Endodermal cell (in vitro differentiated cells): Measurements from ENCODE around the gene UNC5C. TPM values are rescaled to one million over a fixed set of nuclear protein-coding genes. Genes with fewer than 3 reads are reported as not detected.

Experiments used
- DNase-seq: peaks from one replicate; pipeline ENCODE4 v3.0.0-alpha.2; 2017
- H3K27ac ChIP-seq: 2 replicates; pipeline ENCODE4 v1.5.1; 2013; ENCODE audit warnings: mild to moderate bottlenecking, low read depth, low read length, moderate library complexity
- H3K27me3 ChIP-seq: 2 replicates; pipeline ENCODE4 v1.6.1; 2013; ENCODE audit warnings: mild to moderate bottlenecking, low read length, moderate library complexity; ENCODE audit not compliant: insufficient read depth, control insufficient read depth, poor library complexity, severe bottlenecking
- H3K36me3 ChIP-seq: 2 replicates; pipeline ENCODE4 v1.7.0; 2013; ENCODE audit warnings: mild to moderate bottlenecking, low read length, moderate library complexity; ENCODE audit not compliant: control insufficient read depth, insufficient read depth
- H3K4me1 ChIP-seq: one replicate; pipeline ENCODE4 v1.7.0; 2013; ENCODE audit warnings: low read length; ENCODE audit not compliant: control insufficient read depth, insufficient read depth
- H3K4me3 ChIP-seq: 2 replicates; pipeline ENCODE4 v1.5.1; 2013; ENCODE audit warnings: mild to moderate bottlenecking, low read length, moderate library complexity
- H3K9ac ChIP-seq: 2 replicates; pipeline ENCODE4 v1.6.1; 2013; ENCODE audit warnings: mild to moderate bottlenecking, low read length, moderate library complexity; ENCODE audit not compliant: poor library complexity, severe bottlenecking; ENCODE audit errors: extremely low read depth
- H3K9me3 ChIP-seq: 2 replicates; pipeline ENCODE4 v1.6.1; 2013; ENCODE audit warnings: mild to moderate bottlenecking, low read length, moderate library complexity; ENCODE audit not compliant: control insufficient read depth
- H3K27ac Mint-ChIP-seq: 2 replicates; pipeline ENCODE4 v1.8.0; 2020; ENCODE audit warnings: mixed read lengths
- H3K27me3 Mint-ChIP-seq: 2 replicates; pipeline ENCODE4 v1.8.0; 2021; ENCODE audit warnings: mild to moderate bottlenecking, mixed read lengths; ENCODE audit not compliant: insufficient read depth
- H3K36me3 Mint-ChIP-seq: 2 replicates; pipeline ENCODE4 v1.8.0; 2020; ENCODE audit warnings: low read depth, mixed read lengths
- H3K4me1 Mint-ChIP-seq: 2 replicates; pipeline ENCODE4 v1.8.0; 2020; ENCODE audit warnings: mixed read lengths
- H3K4me3 Mint-ChIP-seq: 2 replicates; pipeline ENCODE4 v1.8.0; 2020; ENCODE audit warnings: mild to moderate bottlenecking, moderate library complexity, mixed read lengths
- H3K9me3 Mint-ChIP-seq: 2 replicates; pipeline ENCODE4 v1.8.0; 2020; ENCODE audit warnings: mild to moderate bottlenecking, mixed read lengths
- WGBS, 2 experiments: methylation state at CpG; one replicate each; pipeline versions ENCODE4 v1.1.5 to v1.1.7; 2013; ENCODE audit warnings: missing lambda C conversion rate in 2 of 2, mixed read lengths in 1 of 2; ENCODE audit not compliant: insufficient coverage in 1 of 2, insufficient read length in 1 of 2; 5-methylcytosine and 5-hydroxymethylcytosine counted together
- total RNA-seq, 2 donors: library from RNA; stranded (reverse); fragmentation: NEBNext Ultra II Directional in 1 of 2; extraction: Animal tissue kit (Norgen Biotek cat#: 25700) in 1 of 2; gene quantifications; 2 replicates in 1 of 2; 3 replicates in 1 of 2; pipeline ENCODE4 v1.2.1, GENCODE V29; 2021
- TF ChIP-seq, protein P1 (sequence below): fragments of 200-600 bp; sonication (generic); conservative IDR thresholded peaks from 2 replicates; pipeline ENCODE4 v1.5.0; 2021; ENCODE audit warnings: antibody characterized with exemption, mild to moderate bottlenecking

Gene UNC5C
- total RNA-seq, 2 donors from 2014 or later = 2.0 to 7.2 TPM

DNA sequence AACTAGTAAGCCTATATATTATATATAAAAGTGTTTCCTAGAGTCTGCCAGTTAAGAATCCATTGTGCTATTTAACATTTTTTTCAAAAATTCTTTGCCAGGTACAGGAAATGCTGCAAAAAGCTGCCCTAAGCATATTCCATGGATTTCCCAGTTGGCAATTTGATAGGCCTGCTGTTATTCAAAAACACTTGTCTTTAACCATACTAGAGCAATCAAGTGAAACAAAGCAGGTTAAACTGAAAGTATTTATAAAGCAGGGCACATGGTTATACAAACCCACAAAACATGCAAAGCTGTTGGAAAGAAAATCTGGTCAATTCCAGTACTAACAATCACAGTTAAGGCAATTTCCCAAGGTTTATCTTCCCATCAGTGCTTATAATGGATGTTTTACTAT, 159.9 kb downstream of the UNC5C start:
- no peaks in the 10 kb centered on the region for H3K9me3 ChIP-seq
- TF ChIP-seq, protein P1, sequence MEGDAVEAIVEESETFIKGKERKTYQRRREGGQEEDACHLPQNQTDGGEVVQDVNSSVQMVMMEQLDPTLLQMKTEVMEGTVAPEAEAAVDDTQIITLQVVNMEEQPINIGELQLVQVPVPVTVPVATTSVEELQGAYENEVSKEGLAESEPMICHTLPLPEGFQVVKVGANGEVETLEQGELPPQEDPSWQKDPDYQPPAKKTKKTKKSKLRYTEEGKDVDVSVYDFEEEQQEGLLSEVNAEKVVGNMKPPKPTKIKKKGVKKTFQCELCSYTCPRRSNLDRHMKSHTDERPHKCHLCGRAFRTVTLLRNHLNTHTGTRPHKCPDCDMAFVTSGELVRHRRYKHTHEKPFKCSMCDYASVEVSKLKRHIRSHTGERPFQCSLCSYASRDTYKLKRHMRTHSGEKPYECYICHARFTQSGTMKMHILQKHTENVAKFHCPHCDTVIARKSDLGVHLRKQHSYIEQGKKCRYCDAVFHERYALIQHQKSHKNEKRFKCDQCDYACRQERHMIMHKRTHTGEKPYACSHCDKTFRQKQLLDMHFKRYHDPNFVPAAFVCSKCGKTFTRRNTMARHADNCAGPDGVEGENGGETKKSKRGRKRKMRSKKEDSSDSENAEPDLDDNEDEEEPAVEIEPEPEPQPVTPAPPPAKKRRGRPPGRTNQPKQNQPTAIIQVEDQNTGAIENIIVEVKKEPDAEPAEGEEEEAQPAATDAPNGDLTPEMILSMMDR = no peak
- H3K9ac ChIP-seq = no peak overlapping the region
- Mint-ChIP-seq H3K4me1 (peaks cover 26% of the 10 kb centered on the region), H3K9me3 (no peaks in the 10 kb centered on the region), H3K27me3 (peaks cover 56% of the 10 kb centered on the region), H3K4me3 (no peak overlapping the region), H3K27ac (no peak overlapping the region), H3K36me3 (no peaks in the 10 kb centered on the region)
- no peak overlapping the region for H3K27ac ChIP-seq
- no peaks in the 10 kb centered on the region for H3K27me3 ChIP-seq
- H3K4me3 ChIP-seq = no peak overlapping the region
- H3K36me3 ChIP-seq = no peaks in the 10 kb centered on the region
- H3K4me1 ChIP-seq = no peaks in the 10 kb centered on the region
- no peak for DNase-seq

- H3K27me3 ChIP-seq = no peaks in the 10 kb centered on the region
- Mint-ChIP-seq H3K36me3 (no peaks in the 10 kb centered on the region), H3K27me3 (peaks cover 53% of the 10 kb centered on the region)
Measured at GRCh38 chr4:95387719-95388118, 161.1 kb downstream of the UNC5C start.

GRCh38 chr4:95386410-95386809, 162.4 kb downstream of the UNC5C start:
- TF ChIP-seq, protein P1 = no peak
- Histone ChIP-seq H3K4me1 (peaks cover 8% of the 10 kb centered on the region), H3K27me3 (no peaks in the 10 kb centered on the region), H3K9me3 (no peaks in the 10 kb centered on the region), H3K36me3 (no peaks in the 10 kb centered on the region), H3K9ac (no peak overlapping the region), H3K4me3 (no peak overlapping the region), H3K27ac (no peak overlapping the region)
- 43 to 59% methylated on average over 3 of the region's 3 CpGs for WGBS, 2 experiments
- DNase-seq = no peak
- no peak overlapping the region for H3K27ac Mint-ChIP-seq
- peaks cover 41% of the 10 kb centered on the region for H3K4me1 Mint-ChIP-seq
- H3K4me3 Mint-ChIP-seq = no peak overlapping the region
- no peaks in the 10 kb centered on the region for H3K9me3 Mint-ChIP-seq
- H3K27me3 Mint-ChIP-seq = peaks cover 53% of the 10 kb centered on the region
- no peaks in the 10 kb centered on the region for H3K36me3 Mint-ChIP-seq

More at GRCh38 chr4:95387719-95388118, 161.1 kb downstream of the UNC5C start:
- TF ChIP-seq, protein P1 = no peak
- H3K4me3 Mint-ChIP-seq = no peak overlapping the region
- no peak for DNase-seq
- no peaks in the 10 kb centered on the region for H3K36me3 ChIP-seq
- no peaks in the 10 kb centered on the region for H3K9me3 Mint-ChIP-seq
- peaks cover 31% of the 10 kb centered on the region for H3K4me1 Mint-ChIP-seq
- H3K4me3 ChIP-seq = no peak overlapping the region
- no peak overlapping the region for H3K27ac Mint-ChIP-seq
- WGBS, 2 experiments = 89% methylated on average over 1 of the region's 1 CpG; no CpG with 5 or more reads in 1 of the 2 experiments
- no peak overlapping the region for H3K9ac ChIP-seq
- H3K27ac ChIP-seq = no peak overlapping the region
- H3K9me3 ChIP-seq = no peaks in the 10 kb centered on the region
- H3K4me1 ChIP-seq = peaks cover 3% of the 10 kb centered on the region
